ENCODE results near the gene TRIP12.

GRCh38 chr2:229903037-229903436, 18.8 kb downstream of the TRIP12 start:
- TF ChIP-seq RAD21 (IDR thresholded peaks at IDR 0.05; ENCODE audit: low read length) (no peak), CTCF (conservative IDR thresholded peaks at IDR 0.05; ENCODE audit: low read depth, low read length) (no peak), ELK1 (IDR thresholded peaks at IDR 0.05; ENCODE audit: borderline replicate concordance, low read depth, low read length) (no peak), RFX5 (IDR thresholded peaks at IDR 0.05; ENCODE audit: low read depth, low read length) (no peak), POLR2A (IDR thresholded peaks at IDR 0.05; ENCODE audit: low read depth, low read length) (no peak), SMC3 (IDR thresholded peaks at IDR 0.05; ENCODE audit: low read depth, low read length) (no peak), MAFK (IDR thresholded peaks at IDR 0.05; ENCODE audit: low read depth, low read length) (no peak), FOS (IDR thresholded peaks at IDR 0.05; ENCODE audit: low read depth, low read length) (no peak), USF2 (IDR thresholded peaks at IDR 0.05; ENCODE audit: low read depth, low read length) (no peak), NFE2L2 (IDR thresholded peaks at IDR 0.05; ENCODE audit: low read depth, low read length) (no peak), CEBPB (IDR thresholded peaks at IDR 0.05; ENCODE audit: low read depth, low read length) (no peak), MAZ (IDR thresholded peaks at IDR 0.05; ENCODE audit: borderline replicate concordance, low read depth, low read length) (no peak), MXI1 (IDR thresholded peaks at IDR 0.05; ENCODE audit: borderline replicate concordance, low read depth, low read length) (no peak), BHLHE40 (IDR thresholded peaks at IDR 0.05; ENCODE audit: low read depth, low read length) (no peak)
